Hindlimb muscle (tissue), 1 donor: Measurements from ENCODE around the gene RRAGC. TPM values are rescaled to one million over a fixed set of nuclear protein-coding genes. Genes with fewer than 3 reads are reported as not detected.
"Not testable (repeated sequence)": the region's sequence is repeated elsewhere in the genome, so short reads cannot be mapped to it uniquely, and the experiment has no call there.

ENCODE experiments used
- DNase-seq: peaks from one replicate; pipeline ENCODE4 v3.0.0-alpha.2; 2013
- polyA plus RNA-seq: library from polyadenylated mRNA; unstranded; fragments of 120-200 nt; gene quantifications from one replicate; pipeline ENCODE4 v1.2.1, GENCODE V29; 2013; ENCODE audit not compliant: insufficient read length

The RRAGC gene
- polyA plus RNA-seq, 1 donor: 19.7 TPM

DNA sequence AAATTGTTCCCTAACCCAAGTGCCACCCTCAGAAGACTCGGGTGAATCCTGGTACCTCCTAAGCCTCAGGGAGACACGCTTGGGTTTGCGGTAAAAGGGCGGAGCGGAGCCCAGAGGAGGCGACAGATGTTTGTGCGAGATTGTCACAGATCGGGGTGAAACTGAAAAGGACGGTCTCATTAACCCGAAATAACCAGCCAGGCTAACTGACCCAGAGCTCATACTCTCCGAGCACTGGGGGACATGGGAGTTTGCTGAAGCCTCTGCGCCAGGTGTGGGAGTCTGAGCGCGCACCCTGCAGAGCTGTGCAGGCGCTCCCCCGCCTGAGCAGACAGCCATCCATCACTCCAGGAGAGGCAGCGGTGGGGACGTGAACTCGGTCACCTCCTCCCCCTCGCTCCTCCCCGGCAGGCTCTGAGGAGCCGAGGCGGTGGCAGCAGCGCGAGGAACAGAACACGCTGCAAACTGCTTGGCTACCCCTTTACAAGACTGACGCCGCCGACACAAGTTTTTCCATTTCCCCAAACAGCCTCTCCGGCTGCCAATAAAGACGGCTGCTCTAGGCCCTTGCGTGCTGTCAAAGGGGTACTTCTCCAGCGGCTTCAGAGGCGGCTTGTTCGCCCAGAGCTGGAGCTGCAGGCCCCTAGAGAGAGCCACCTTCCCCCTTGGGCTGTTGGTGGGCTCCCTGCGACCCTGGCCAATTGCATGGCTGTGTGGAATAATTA, 43.5 kb downstream of the RRAGC start:
- DNase-seq: peak; percentile 13

DNA sequence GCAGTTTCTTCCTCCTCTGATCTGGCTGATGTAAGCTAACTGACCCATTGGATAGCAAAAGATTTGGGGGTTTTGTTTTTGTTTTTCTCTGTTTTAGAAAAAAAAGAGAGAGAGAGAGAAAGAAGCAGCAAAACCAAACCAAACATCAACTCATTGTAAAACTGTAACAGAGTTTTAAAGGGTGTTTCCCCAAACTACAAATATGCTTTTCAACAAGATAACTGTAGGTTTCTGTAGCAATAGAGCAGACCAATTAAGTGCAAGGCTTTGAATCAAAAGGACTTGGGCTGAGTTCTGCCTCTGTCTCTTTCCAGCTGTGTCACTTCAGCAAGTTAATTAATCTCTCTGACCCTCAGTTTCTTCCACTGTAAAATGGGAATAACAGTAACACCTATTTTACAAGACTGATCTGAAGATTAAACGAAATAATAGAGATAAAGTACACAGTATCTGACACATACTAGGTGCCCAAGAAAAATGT, 44.5 kb downstream of the RRAGC start:
- DNase-seq: no peak

DNA sequence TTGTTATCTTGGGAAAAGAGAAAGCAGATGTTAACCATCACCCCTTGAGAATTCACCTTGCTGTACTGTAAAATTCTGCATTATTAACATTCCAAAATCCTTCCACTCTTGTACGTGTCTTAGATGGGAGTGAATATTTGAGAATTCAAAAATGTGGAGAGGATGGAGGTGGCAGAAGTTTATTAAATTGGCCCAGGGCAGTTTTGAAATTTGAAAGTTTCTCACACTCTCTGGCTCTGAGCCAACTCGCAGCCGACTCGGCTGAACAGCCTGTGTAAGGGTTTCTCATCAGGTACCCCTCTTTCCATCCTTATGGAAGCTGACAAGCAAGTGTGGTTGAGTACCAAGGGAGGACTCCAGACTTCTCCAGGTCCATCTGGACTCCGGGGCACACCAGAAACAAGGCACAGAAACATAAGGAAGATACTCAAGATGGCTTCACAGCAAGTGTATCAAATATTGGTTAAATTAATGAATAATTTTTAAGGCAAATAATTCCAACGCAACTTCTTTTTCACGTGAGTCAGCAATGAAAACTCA, 45.1 kb downstream of the RRAGC start:
- no peak for DNase-seq

DNA sequence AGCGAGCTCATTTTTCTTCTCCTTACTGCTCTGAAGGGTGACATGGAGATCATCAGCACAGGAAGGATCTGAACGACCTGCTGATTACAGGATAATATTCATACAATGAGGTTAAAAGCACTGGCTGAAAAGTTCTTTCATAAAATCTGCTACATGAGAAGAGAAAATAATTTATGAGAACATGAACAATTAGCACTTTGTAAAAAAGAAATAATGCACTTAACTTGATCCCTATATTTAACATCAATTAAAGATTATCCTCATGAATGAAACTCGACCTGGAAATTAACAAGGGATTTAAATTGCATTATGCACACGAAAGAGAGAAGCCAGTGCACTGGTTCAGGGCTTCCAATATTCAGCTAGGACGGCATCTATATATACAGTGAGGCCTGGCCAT, 46.6 kb downstream of the RRAGC start:
- no peak for DNase-seq

DNA sequence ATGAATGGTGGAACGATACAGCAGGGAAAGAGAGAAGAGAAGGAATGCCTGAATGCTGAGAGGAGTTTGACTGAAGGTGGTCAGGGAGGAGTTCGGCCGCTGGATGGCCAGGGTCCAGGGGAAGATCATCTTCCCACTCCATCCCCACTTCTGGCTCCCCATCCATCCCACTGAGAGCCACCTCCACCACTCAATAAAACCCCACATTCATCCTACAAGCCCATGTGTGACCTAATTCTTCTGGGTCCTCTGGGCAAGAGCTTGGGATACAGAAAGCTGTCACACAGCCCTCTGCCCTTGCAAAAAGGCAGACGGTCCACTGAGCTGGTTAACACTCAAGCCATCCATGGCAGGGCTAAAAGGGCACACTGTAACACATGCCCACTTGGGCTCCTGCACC, 48.1 kb downstream of the RRAGC start:
- DNase-seq: not testable (repeated sequence)

DNA sequence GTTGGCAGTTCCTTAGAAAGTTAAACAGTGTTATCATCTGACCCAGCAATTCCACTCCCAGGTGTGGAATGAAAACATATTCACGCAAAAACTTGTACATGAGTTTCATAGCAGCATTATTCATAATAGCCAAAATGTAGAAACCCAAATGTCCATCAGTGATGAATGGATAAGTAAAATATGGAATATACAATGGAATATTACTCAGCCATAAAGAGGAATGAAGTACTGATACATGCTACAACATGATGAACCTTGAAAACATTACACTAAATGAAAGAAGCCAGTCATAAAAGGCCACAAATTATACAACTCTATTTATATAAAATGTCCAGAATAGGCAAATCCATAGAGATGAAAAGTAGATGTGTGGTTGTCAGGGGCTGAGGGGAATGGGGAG, 53.5 kb downstream of the RRAGC start:
- DNase-seq: no peak

DNA sequence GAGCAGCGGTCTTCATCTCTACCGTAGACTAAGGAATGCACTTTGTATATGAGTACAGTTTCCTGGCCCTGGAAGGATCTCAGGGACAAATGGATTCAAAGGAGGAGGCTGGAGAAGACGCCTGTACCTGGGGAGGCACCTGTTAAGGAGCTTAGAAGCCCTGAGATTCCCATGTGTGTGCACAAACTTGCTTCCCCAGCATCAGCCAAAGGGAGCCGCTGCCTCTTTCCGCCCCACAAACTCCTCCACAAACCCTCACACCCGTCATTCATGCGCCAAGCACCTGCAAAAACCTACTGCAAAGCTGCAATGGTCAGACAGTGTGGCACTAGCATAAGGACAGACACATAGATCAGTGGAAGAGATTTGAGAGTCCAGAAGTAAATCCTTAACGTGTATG, 54.5 kb downstream of the RRAGC start:
- no peak for DNase-seq

DNA sequence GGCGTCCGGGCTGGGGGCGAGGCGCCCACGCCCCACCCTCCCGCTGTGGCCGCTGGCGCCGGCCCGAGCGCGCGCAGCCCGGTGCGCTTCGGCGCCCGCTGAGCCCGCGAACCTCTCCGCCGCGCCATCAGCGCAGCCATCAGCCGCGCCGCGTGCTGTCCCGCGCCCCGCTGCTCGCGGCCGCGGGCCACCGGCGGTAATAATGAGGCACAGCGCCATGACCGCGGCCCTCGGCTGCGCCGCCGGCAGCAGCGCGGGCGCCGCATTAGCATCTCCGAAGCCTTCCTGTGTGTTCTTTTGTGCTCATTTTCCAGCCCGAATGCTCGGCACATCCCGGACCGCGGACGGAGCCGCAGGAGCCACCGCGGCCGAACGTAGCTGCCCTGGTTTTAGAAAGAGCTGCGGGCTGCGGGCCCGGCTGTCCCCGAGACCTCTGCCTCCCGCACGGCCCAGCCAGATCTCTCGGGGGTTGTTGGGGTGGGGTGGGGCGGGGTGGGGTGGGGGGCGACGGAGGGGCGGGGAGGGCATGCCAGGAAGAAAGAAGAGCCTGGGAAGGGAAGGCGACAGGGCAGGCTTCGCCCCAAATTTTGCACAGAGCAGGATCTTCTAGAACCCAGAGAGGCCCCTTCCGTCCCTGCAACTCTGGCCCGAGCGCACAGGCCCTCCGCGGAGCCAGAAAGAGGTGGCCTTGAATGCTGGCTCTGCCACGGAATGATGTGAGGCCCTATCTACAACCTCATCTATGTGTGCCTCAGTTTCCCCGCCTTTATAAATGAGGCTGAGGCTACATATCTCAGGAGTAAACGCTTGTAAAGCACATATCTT, 55.3 kb downstream of the RRAGC start:
- peak; percentile 17 for DNase-seq

DNA sequence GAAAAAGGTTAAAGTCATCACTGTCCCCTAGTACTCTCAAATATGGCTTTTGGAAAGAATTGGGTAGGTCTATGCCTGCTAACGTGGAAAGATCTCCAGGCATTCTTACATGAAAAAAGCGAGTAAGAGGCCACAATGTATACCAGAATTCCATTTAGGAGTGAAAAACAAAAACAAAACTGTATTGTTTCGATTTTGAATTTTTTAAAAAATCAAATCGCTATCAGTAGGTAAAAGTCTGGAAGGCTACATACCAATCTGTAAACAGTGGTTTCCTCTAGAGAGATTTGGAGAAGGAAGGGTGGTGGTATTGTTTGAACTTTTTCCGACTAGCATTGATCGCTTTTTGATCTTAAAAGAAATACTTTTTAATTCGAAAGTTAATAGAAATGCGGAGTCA, 55.9 kb downstream of the RRAGC start:
- no peak for DNase-seq

DNA sequence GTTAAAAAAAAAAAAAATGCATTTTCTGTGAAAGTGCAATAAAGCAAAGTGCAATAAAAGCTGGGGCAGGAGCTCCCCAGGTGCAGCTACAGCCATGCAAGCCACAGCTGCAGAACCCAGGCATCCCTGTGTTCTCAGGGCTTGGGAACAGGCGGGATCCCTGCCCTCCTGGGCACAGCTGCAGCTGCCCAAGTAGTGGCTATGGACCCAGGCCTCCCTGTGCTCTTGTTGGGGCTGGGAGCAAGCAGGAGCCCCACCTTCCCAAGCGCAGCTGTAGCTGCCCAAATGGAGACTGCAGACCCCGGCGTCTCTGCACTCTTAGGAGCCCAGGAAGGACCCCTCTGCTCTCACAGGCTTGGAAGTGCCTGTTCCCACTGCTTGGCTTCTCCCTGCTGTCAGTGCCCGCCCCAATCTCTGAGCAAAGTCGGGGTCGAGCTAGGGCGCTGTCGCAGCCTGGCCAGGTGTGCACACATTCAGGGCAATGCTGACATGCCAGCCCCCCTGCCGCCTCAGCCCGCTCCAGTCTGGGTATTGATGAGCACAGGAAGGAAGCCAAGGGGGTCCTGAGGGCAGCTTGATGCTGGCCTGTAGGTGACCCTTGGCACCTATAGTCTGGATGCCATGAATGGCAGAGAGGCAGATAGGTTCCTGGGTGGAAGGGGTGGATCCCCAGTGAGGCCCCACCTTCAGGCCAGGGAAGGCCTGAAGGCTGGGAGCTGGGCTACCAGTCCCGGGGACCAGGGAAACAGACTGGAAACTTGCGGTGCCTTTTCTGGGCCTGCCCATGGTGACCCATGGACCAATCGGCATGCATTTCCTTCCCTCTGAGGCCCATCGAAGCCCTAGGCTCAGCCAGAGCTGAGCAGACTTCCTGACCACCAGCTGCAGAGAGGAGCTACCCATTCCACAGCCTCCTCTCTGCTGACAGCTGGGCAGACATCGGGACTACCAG, 58.6 kb downstream of the RRAGC start:
- no peak for DNase-seq

DNA sequence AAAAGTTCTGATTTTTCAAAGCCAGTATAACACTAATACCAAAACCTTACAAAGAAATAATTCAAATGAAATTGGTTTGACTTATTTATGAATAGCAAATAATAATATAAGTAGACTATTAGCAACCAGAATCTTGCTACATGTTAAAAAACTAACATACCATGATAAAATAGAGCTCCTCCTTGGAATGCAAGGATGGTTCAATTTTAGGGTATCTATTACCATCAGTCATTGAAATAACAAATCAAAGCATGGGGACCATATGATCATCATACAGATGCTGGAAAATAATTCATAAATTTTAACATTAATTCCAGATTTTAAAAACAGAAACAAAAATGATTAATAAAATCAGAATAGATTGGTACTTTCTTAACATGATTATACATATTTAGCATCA, 66.3 kb downstream of the RRAGC start:
- DNase-seq: no peak

DNA sequence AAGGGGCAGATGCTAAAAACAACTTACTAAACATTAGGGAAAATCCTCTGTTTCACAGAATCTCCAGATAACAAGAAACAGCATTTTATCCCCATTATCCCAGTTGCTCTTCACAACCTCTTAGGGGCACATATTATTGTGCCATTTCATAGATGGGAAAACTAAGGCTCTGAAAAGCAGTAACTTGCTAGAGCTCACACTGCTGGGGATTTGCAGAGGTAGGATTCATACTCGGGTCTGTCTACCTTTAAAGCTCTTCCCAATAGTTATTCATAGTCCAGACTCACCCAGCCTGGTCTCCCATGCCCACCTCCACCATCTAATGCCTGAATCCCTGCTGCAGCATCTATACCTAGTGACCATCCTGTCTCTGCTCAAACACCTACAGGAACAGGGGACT, 67.7 kb downstream of the RRAGC start:
- no peak for DNase-seq

DNA sequence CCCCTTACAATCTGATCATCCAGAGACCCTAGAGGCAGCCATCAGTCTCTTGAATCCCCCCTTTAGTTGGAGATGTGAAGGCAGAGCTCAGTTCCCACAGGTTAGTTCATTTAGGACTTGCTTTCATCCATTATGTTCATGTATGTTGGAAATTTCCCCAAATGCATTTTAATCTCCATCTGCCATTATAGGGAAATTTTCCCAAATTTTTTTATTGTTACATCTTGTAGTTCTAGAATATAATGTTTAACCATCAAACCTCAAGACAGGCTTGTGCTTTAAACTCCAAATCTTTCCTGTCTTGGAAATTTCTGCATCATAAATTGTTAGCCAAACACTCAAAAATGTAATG, 68.4 kb downstream of the RRAGC start:
- no peak for DNase-seq

DNA sequence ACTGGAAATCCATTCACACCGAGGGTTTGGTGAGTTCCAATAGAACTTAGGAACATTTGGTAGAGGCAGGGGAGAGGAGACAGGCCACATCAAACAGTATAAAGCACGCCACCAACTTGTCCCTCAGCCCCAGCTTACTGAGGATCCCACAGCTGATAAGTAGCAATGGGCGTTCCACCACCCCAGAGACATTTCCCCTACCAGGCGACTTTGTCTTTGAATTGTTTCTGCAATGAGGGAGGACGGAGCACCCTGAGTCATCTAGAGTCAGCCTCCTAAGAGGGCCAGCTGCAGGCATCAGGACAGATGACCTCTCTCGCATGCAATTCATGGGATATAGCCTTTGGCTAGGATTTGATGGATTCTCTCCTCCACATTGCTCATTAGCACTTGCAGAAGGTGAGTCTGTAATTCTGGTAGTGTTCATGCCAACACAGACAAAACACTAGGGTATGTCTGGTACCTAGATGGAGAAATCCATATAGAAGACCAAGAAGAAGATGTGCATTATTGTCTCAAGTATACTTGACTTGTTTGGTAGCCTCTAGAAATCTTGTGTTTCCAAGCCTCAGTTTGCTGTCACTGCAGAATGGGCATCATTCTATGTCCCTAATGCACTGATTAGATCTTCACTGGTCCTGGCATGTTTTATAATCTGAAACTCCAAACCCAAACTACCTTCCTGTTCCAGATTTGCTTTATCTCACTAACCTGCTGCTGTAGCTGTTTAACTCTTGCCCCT, 69.0 kb downstream of the RRAGC start:
- DNase-seq: no peak

DNA sequence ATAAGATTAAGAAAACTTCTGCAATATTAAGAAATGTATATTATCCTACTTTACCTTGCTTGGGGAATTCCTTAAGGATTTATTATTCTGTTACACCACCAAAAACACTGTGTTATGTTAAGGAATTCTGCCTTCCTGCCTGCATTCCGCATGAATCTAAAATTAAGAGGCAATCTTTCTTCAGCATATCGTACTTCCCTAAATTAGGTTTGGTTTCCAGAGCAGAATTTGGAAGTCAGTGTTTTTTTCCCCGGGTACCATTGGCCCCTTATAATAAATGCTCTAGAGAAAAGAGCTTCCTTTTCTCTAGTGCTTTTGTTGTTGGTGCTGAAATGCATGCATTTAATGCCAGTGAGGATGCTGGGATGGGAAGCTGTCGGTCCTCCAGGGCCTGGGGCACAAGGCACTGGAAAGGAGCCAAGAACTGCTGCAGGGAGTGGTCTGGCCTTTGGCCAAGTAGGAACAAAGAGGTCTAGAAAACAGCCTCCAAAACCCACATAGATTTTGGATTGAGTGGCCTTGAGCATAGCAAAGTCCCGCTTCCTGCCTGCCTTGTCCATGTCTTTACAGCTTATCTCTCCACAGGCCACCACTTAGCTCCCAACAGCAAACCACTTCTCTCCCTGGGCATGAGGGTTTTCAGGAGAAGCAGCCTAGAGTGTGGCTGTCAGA, 69.9 kb downstream of the RRAGC start:
- no peak for DNase-seq

DNA sequence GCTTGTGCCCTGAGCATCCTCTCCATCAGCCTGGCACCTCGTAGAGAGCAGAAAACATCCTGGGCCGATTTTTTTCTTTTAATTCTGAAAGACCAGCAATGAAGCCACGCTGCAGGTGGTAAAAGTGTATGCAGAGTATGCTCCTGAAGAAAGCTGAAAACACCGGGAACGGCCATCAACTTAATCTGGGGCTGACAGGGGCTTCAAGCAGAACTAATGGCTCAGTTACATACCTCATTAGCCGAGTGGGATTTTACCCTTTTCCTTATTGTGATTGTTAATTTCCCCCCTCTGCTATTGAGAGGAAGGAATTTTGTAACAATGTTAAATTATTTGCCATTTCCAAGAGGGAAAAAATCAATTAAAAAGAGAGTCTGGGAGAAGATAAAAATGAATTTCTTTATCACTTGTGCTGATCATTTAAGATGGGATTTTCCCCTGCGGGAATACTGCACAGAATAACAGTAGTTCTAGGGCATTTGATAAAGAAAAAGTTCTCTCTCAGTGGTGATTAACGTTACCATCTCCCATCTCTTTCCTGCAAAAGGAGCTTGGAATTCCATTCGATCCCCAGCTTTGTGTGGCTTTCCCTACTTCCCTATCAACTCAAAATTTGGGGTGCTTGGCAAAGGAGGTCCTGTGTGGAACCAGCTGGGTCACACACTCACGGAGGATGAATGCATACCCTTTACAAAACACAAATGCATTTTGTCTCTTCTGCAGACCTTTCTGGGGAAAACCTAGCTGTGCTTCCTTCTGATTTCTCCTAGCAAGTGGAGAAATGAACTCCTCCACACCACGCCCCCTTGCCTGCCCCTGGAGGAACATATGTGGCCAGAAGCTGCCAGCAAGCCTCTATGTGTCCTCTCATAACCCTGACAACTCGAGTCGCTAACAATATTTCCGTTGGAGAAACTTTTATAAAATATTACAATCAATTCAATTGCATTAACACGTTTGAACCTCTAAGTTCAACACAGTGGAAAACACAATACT, 70.9 kb downstream of the RRAGC start:
- no peak for DNase-seq
